Measurements from ENCODE around the gene RAD50. TPM values are rescaled to one million over a fixed set of nuclear protein-coding genes. Genes with fewer than 3 reads are reported as not detected.

RAD50 gene
- total and polyA plus RNA-seq, 10 of the 15 experiments (the other 5 are each of a cell fraction or from before 2014, with no cell fraction given), result 12.8 to 68.6 (median 47.0) TPM

DNA sequence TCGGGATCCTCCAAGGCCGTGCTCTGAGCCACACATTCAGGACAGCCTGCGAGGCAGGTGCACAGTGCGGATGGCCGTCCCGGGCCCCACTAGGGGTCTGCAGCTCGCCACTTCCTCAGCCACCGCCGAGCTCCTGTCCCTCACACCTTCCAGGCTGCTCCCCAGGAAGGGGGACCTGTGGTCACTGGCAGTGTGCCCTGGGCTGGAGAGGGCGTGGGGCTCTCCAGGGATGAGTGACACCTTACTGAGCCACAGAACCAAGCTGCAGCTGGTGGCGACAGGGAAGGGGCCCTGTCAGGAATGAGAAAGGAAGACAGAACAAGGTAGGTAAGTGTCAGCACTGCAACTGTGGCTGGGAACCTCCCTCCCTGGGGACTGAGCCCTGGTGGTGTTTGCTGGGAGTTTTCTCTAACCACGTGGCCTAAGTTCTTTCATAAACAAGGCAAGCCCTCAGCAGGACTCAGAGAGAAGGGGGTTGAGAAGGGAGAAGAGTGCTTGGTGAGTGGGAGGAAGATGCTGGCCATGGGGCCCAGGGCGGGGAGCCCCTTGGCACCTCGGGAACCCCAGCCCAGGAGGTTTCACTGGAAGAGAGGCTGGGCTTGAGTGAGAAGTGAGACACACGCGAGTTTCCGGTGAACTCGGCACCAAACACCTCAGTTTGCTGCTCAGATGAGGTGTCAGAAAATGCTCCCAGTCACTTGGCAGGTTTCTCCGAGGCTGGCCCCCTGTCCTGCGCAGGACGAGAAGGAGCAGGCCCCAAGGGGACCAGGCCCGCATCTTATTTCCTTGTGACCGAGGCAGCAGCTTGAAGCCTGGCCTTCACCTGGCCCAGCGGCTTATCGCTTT lies 106.4 kb downstream of the RAD50 start (continued):
- TF ChIP-seq, protein P1, sequence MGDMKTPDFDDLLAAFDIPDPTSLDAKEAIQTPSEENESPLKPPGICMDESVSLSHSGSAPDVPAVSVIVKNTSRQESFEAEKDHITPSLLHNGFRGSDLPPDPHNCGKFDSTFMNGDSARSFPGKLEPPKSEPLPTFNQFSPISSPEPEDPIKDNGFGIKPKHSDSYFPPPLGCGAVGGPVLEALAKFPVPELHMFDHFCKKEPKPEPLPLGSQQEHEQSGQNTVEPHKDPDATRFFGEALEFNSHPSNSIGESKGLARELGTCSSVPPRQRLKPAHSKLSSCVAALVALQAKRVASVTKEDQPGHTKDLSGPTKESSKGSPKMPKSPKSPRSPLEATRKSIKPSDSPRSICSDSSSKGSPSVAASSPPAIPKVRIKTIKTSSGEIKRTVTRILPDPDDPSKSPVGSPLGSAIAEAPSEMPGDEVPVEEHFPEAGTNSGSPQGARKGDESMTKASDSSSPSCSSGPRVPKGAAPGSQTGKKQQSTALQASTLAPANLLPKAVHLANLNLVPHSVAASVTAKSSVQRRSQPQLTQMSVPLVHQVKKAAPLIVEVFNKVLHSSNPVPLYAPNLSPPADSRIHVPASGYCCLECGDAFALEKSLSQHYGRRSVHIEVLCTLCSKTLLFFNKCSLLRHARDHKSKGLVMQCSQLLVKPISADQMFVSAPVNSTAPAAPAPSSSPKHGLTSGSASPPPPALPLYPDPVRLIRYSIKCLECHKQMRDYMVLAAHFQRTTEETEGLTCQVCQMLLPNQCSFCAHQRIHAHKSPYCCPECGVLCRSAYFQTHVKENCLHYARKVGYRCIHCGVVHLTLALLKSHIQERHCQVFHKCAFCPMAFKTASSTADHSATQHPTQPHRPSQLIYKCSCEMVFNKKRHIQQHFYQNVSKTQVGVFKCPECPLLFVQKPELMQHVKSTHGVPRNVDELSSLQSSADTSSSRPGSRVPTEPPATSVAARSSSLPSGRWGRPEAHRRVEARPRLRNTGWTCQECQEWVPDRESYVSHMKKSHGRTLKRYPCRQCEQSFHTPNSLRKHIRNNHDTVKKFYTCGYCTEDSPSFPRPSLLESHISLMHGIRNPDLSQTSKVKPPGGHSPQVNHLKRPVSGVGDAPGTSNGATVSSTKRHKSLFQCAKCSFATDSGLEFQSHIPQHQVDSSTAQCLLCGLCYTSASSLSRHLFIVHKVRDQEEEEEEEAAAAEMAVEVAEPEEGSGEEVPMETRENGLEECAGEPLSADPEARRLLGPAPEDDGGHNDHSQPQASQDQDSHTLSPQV (IDR thresholded peaks at IDR 0.05), result peak; percentile 16
- TF ChIP-seq, protein P2, sequence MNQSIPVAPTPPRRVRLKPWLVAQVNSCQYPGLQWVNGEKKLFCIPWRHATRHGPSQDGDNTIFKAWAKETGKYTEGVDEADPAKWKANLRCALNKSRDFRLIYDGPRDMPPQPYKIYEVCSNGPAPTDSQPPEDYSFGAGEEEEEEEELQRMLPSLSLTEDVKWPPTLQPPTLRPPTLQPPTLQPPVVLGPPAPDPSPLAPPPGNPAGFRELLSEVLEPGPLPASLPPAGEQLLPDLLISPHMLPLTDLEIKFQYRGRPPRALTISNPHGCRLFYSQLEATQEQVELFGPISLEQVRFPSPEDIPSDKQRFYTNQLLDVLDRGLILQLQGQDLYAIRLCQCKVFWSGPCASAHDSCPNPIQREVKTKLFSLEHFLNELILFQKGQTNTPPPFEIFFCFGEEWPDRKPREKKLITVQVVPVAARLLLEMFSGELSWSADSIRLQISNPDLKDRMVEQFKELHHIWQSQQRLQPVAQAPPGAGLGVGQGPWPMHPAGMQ (IDR thresholded peaks at IDR 0.05; ENCODE audit: borderline replicate concordance), result no peak
- TF ChIP-seq STAT1 (conservative IDR thresholded peaks at IDR 0.05) (no peak), SP1 (IDR thresholded peaks at IDR 0.05; ENCODE audit: low read depth, low read length) (peak; percentile 58), CHD1 (IDR thresholded peaks at IDR 0.05; ENCODE audit: low read depth, low read length) (0 out of 2 replicates have a peak, but pooled peaks have one; percentile 55), SUPT20H (IDR thresholded peaks at IDR 0.05; ENCODE audit: borderline replicate concordance, control insufficient read depth, low read depth, low read length) (no peak), TCF12 (IDR thresholded peaks at IDR 0.05; ENCODE audit: low read depth, low read length) (peak; percentile 90), SUZ12 (IDR thresholded peaks at IDR 0.05; ENCODE audit: unreplicated experiment) (no peak), ZBED1 (IDR thresholded peaks at IDR 0.05; ENCODE audit: borderline replicate concordance) (peak; percentile 60), ASH2L (IDR thresholded peaks at IDR 0.05; ENCODE audit: borderline replicate concordance, low read depth) (no peak), SMAD1 (IDR thresholded peaks at IDR 0.05; ENCODE audit: low read depth, partially characterized antibody) (peak; percentile 96), BMI1 (IDR thresholded peaks at IDR 0.05; ENCODE audit: borderline replicate concordance) (peak; percentile 41; the same call in 1 of the 2 replicates), YBX1 (IDR thresholded peaks at IDR 0.05) (peak; percentile 99), SPI1 (IDR thresholded peaks at IDR 0.05; ENCODE audit: borderline replicate concordance, insufficient read depth, low read depth, low read length) (peak; percentile 63; the same call in 1 of the 2 replicates), ZNF24 (IDR thresholded peaks at IDR 0.05) (no peak; the same call in 1 of the 2 replicates), HDAC6 (IDR thresholded peaks at IDR 0.05; ENCODE audit: unreplicated experiment) (no peak)
- TF ChIP-seq, protein P3, sequence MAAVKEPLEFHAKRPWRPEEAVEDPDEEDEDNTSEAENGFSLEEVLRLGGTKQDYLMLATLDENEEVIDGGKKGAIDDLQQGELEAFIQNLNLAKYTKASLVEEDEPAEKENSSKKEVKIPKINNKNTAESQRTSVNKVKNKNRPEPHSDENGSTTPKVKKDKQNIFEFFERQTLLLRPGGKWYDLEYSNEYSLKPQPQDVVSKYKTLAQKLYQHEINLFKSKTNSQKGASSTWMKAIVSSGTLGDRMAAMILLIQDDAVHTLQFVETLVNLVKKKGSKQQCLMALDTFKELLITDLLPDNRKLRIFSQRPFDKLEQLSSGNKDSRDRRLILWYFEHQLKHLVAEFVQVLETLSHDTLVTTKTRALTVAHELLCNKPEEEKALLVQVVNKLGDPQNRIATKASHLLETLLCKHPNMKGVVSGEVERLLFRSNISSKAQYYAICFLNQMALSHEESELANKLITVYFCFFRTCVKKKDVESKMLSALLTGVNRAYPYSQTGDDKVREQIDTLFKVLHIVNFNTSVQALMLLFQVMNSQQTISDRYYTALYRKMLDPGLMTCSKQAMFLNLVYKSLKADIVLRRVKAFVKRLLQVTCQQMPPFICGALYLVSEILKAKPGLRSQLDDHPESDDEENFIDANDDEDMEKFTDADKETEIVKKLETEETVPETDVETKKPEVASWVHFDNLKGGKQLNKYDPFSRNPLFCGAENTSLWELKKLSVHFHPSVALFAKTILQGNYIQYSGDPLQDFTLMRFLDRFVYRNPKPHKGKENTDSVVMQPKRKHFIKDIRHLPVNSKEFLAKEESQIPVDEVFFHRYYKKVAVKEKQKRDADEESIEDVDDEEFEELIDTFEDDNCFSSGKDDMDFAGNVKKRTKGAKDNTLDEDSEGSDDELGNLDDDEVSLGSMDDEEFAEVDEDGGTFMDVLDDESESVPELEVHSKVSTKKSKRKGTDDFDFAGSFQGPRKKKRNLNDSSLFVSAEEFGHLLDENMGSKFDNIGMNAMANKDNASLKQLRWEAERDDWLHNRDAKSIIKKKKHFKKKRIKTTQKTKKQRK (IDR thresholded peaks at IDR 0.05; ENCODE audit: low read depth, low read length), result no peak
- TF ChIP-seq, protein P4, sequence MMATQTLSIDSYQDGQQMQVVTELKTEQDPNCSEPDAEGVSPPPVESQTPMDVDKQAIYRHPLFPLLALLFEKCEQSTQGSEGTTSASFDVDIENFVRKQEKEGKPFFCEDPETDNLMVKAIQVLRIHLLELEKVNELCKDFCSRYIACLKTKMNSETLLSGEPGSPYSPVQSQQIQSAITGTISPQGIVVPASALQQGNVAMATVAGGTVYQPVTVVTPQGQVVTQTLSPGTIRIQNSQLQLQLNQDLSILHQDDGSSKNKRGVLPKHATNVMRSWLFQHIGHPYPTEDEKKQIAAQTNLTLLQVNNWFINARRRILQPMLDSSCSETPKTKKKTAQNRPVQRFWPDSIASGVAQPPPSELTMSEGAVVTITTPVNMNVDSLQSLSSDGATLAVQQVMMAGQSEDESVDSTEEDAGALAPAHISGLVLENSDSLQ (IDR thresholded peaks at IDR 0.05), result peak; percentile 97
- TF ChIP-seq, protein P5, sequence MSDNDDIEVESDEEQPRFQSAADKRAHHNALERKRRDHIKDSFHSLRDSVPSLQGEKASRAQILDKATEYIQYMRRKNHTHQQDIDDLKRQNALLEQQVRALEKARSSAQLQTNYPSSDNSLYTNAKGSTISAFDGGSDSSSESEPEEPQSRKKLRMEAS (IDR thresholded peaks at IDR 0.05; ENCODE audit: low read depth, low read length), result peak; percentile 83; the same call in 1 of the 2 replicates

Measured in GM12878 (cell line).